Measurements from ENCODE around the gene BCL2L13.

BCL2L13 gene

DNA sequence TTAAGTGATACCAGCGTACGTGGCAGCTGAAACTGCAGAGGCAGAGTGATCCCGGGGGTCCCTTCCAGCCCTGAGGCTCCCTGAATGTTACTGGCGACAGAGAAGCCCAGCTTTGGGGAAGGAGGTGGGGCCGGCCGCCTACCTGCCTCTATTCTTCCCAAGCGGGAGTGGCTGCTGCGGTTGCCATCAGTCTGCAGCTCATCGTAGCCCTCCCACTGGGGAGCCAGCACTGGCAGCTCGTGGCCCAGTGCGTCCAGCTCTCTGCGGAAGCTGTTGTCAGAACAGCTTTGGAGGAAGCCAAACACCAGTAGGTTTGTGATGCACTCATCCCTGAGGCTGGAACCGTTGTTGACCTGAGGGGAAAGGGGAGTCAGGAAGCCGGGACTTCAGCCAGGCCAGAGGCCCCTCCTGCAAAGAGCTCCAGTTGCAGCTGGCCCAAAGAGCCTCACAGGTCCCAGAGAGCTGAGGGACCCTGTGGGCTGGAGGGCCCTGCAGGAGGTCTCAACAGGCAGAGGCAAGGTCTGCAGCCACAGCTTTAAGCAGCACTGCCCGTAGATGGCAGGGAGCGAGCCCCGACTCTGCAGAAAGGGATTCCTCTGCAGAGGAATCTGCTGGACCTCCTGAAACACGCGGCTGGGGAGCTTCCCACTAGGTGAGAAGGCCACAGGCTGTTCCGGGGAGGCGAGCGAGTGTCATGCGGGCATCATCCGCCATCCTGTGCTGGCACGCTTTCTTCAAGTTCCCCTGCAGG lies 105.3 kb downstream of the BCL2L13 start:
- Histone ChIP-seq H3K36me3 (peaks cover 41 to 88% (median 66%) of the 10 kb centered on the region in 11 experiments), H3K9me3 (replicated peaks in 1 of 11) (no peaks in the 10 kb centered on the region), H3K4me2 (peak overlapping the region in 6 of 11 experiments; percentile 47 to 67 (median 59); a peak in 9 of 22 replicates), H3K27me3 (no peaks in the 10 kb centered on the region), H4K20me1 (peaks cover 47 to 98% (median 86%) of the 10 kb centered on the region in 11 experiments), H3K4me3 (no peak overlapping the region), H3K27ac (no peak overlapping the region), H3K9ac (peak overlapping the region in 1 of 11 experiments; percentile 18; a peak in 2 of 22 replicates), H3K4me1 (peaks cover 0 to 43% (median 35%) of the 10 kb centered on the region in 10 experiments; a peak in 14 of 20 replicates)
- TF ChIP-seq Cebpa-rat (IDR thresholded peaks at IDR 0.05) = no peak

DNA sequence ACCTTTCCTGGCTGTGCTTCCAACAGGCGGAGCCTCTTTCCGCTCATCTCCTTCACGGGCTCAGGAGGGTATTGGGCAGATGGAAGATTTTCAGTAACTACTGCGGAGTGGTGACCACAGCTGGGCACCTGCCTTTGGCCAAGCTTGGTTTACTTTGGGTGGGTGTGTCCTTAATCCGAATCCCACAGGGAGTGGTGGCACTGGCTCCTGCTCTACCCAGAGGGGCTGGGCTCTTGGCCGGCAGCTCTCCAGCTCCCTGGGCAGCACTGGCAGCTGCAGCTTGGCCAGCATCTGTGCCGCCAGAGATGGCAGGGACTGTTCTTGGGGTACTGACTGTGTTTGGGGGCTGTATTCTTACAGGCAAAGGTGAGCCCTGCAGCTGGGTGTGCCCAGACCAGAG lies 105.9 kb downstream of the BCL2L13 start:
- TF ChIP-seq Cebpa-rat (IDR thresholded peaks at IDR 0.05) = no peak
- H4K20me1 ChIP-seq = peaks cover 52 to 98% (median 85%) of the 10 kb centered on the region in 11 experiments
- H3K4me3 ChIP-seq = no peak overlapping the region
- H3K4me2 ChIP-seq = peak overlapping the region in 7 of 11 experiments; percentile 19 to 67 (median 56); a peak in 11 of 22 replicates
- peaks cover 0 to 43% (median 35%) of the 10 kb centered on the region in 10 experiments; a peak in 14 of 20 replicates for H3K4me1 ChIP-seq
- H3K36me3 ChIP-seq = peaks cover 39 to 88% (median 66%) of the 10 kb centered on the region in 11 experiments
- H3K9ac ChIP-seq = peak overlapping the region in 3 of 11 experiments; percentile 18 to 44 (median 35); a peak in 2 of 22 replicates
- H3K9me3 ChIP-seq (replicated peaks in 1 of 11) = no peaks in the 10 kb centered on the region
- H3K27me3 ChIP-seq = no peaks in the 10 kb centered on the region
- H3K27ac ChIP-seq = no peak overlapping the region

DNA sequence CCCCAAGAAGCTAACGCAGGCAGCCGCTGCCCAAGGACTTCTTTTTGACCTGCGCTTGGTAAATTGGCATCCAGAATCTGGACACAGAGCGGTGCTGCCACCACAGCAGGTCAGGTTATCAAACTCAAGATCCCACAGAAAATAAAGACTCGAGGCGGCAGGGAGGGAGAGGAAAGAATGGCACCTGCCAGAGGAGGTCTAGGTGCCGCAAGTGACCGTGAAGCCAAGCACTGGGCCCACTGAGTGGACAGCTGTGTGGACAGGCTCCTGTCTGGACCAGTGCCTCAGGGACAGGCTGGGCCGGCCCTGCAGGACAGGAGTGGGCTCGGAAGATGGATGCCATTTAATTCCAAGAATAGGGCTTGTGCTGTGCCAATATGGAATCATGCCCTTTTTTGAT lies 108.4 kb downstream of the BCL2L13 start:
- H3K4me2 ChIP-seq = peak overlapping the region in 5 of 11 experiments; percentile 10 to 66 (median 47); a peak in 3 of 22 replicates
- no peaks in the 10 kb centered on the region for H3K9me3 ChIP-seq (replicated peaks in 1 of 11)
- H3K27ac ChIP-seq = peak overlapping the region in 1 of 11 experiments; percentile 29; a peak in 1 of 22 replicates
- TF ChIP-seq Cebpa-rat (IDR thresholded peaks at IDR 0.05) = no peak
- H3K4me3 ChIP-seq = no peak overlapping the region
- H4K20me1 ChIP-seq = peaks cover 61 to 100% (median 90%) of the 10 kb centered on the region in 11 experiments
- peak overlapping the region in 1 of 11 experiments; percentile 21; a peak in 1 of 22 replicates for H3K9ac ChIP-seq
- peaks cover 20 to 73% (median 51%) of the 10 kb centered on the region in 11 experiments for H3K36me3 ChIP-seq
- H3K4me1 ChIP-seq = peaks cover 0 to 47% (median 39%) of the 10 kb centered on the region in 10 experiments; a peak in 15 of 20 replicates
- H3K27me3 ChIP-seq = no peaks in the 10 kb centered on the region

DNA sequence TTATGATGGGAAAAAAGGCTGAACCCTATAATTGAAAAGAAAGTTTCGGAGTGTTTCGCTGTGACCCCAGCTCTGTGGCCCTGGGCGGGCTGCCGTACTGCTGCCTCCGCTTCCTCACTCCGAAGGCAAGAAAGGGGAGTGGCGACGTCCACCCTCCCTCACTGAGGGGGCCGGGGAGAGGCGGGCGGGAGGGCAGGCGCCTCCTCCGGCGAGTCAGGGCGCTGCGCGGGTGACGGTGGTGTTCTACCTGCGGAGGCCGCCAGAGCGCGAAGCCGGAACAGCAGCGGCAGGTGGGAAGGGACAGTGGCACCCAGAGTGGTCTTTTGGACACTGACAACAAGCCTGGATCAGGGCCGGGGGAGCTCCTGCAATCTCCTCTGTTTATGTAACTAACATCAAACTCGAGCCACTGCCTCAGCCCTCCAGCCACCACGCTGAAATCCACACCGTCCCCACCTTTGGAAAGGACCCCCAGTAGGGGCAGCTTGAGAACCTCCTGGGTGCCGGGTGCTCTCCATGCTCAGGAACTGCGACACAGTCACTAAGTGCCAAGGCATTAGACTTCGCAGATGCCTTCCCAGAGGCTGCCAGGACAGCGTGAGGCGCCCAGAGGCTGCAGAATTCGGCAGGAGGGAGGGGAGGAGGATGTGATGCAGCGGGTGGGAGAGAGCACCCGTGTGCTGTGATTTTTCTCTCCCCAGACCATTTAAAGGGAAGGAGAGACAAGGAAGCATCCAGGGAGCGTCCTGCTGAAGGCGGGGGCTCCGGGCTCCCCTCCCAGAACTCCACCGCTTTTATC lies 110.2 kb downstream of the BCL2L13 start:
- no peak overlapping the region for H3K4me3 ChIP-seq
- peaks cover 7 to 52% (median 43%) of the 10 kb centered on the region in 10 experiments for H3K4me1 ChIP-seq
- H3K27ac ChIP-seq = no peak overlapping the region
- no peak for TF ChIP-seq Cebpa-rat (IDR thresholded peaks at IDR 0.05)
- peaks cover 61 to 100% (median 93%) of the 10 kb centered on the region in 11 experiments for H4K20me1 ChIP-seq
- H3K9ac ChIP-seq = no peak overlapping the region
- H3K36me3 ChIP-seq = peaks cover 10 to 63% (median 38%) of the 10 kb centered on the region in 11 experiments; a peak in 21 of 22 replicates
- no peaks in the 10 kb centered on the region for H3K9me3 ChIP-seq (replicated peaks in 1 of 11)
- no peak overlapping the region for H3K4me2 ChIP-seq
- H3K27me3 ChIP-seq = no peaks in the 10 kb centered on the region

DNA sequence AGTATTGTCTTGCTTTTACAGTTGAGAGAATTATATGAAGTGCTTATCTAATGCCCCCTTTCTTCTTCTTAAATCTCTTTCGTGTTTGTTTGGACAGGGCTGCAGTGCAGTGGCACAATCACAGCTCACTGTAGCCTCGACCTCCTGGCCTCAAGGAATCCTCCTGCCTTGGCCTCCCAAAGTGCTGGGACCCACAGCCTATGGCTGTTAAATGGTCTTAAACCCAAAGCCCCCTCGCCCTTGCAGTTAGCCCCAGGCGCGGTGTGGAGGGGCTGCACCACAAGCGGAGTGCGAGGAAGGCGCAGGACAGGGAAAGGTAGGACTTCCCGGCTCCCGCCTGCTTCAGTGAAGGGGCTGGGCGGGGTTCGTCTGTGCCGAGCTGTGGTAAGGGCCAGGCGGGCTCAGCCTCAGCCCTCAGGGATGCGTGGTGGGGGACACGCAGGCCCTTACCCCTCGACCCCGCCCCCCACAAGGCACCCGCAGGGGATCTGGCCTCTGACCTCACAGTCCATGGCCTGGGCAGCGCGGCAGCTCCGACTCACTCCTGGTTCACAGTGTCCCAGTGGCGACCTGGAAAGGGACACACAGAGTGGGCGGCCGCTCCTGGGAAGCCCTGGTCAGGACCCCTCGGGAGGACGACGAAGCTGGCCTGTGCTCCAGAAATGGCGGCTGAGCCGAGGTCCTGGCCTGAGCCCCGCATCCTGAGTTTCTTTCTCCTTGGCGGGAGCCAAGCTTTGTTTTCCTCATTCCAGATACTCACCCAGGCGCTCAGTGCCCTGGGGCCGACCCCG lies 111.2 kb downstream of the BCL2L13 start:
- Histone ChIP-seq H3K27me3 (no peaks in the 10 kb centered on the region), H3K9me3 (replicated peaks in 1 of 11) (no peaks in the 10 kb centered on the region), H3K36me3 (peaks cover 13 to 62% (median 41%) of the 10 kb centered on the region in 11 experiments; a peak in 20 of 22 replicates), H3K4me3 (no peak overlapping the region), H3K9ac (no peak overlapping the region), H3K27ac (peak overlapping the region in 1 of 11 experiments; percentile 16; a peak in 1 of 22 replicates), H3K4me1 (peaks cover 17 to 50% (median 41%) of the 10 kb centered on the region in 10 experiments), H3K4me2 (no peak overlapping the region), H4K20me1 (peaks cover 60 to 100% (median 93%) of the 10 kb centered on the region in 11 experiments)
- no peak for TF ChIP-seq Cebpa-rat (IDR thresholded peaks at IDR 0.05)

DNA sequence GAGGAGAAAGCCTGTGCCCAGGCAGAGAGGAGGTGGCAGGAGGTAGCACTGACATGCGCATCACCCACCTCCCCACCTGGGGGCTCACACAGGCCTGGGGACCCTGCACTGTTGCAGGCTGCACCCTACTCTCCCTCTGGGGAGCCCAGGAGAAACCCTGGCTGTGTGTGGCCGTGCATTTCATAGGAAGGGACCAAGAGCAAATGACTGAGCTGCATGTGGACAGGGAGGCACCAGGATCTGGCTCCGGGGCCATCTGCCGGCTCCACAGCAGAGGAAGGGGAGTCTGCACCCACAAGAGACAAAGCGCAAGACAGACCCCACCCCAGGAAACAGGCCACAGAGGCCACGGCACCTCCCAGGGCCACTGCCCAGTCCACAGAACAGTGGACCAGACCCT lies 113.0 kb downstream of the BCL2L13 start:
- no peak overlapping the region for H3K4me2 ChIP-seq
- H3K36me3 ChIP-seq = peaks cover 19 to 70% (median 40%) of the 10 kb centered on the region in 11 experiments; a peak in 21 of 22 replicates
- peaks cover 53 to 99% (median 93%) of the 10 kb centered on the region in 11 experiments for H4K20me1 ChIP-seq
- H3K9me3 ChIP-seq (replicated peaks in 1 of 11) = no peaks in the 10 kb centered on the region
- H3K27me3 ChIP-seq = no peaks in the 10 kb centered on the region
- no peak for TF ChIP-seq Cebpa-rat (IDR thresholded peaks at IDR 0.05)
- H3K27ac ChIP-seq = peak overlapping the region in 1 of 11 experiments; percentile 31; a peak in 2 of 22 replicates
- H3K4me3 ChIP-seq = no peak overlapping the region
- H3K4me1 ChIP-seq = peaks cover 18 to 44% (median 28%) of the 10 kb centered on the region in 10 experiments
- 0 out of 22 replicates have a peak overlapping the region, but pooled peaks of 2 of the 11 experiments have one; percentile 23 to 24 for H3K9ac ChIP-seq

DNA sequence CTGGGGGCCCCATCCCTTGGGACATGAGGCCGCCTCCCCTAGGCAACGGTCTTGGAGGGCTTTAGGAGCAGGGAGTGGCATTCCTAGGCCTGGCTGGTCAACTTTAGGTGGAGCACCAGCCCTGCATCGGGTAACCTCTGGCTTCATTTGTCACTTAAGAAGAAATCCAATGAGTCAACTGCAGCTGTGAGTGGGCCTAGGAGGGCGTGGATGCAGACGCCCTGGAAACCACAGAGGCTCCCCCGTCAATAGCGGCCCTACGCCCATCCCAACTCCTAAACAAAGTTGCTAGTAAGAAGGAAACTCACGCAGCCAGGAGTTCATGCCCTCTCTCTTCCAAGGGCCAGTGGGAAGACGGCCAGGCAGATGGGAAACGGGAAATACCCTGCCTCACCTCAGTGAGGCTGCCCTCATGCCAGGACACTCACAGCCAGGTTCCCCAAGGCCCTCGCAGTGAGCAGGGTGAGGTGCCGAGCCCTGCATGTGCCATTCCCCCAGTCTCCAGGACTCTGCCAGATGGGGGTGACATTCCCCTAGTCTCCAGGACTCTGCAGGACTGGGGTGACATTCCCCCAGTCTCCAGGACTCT lies 114.9 kb downstream of the BCL2L13 start:
- peaks cover 55 to 100% (median 97%) of the 10 kb centered on the region in 11 experiments for H4K20me1 ChIP-seq
- H3K27ac ChIP-seq = peak overlapping the region in 5 of 11 experiments; percentile 25 to 51 (median 38); a peak in 7 of 22 replicates
- H3K4me2 ChIP-seq = peak overlapping the region in 10 of 11 experiments; percentile 2 to 52 (median 36); a peak in 14 of 22 replicates
- no peaks in the 10 kb centered on the region for H3K27me3 ChIP-seq
- H3K9me3 ChIP-seq (replicated peaks in 1 of 11) = no peaks in the 10 kb centered on the region
- no peak for TF ChIP-seq Cebpa-rat (IDR thresholded peaks at IDR 0.05)
- H3K4me1 ChIP-seq = peaks cover 12 to 47% (median 28%) of the 10 kb centered on the region in 10 experiments; a peak in 19 of 20 replicates
- peaks cover 15 to 58% (median 36%) of the 10 kb centered on the region in 11 experiments for H3K36me3 ChIP-seq
- H3K9ac ChIP-seq = peak overlapping the region in 4 of 11 experiments; percentile 6 to 15 (median 7); a peak in 5 of 22 replicates
- no peak overlapping the region for H3K4me3 ChIP-seq

Data from BLaER1 treated with 17β-estradiol and CSF1 and Interleukin-3, amounts not matched to agents 10 nM and 100 nM (cell line).